GM21737 (cell line): ENCODE data around the gene SLC4A5.

Experiments
- ATAC-seq: cut with Tn5 transposase; IDR thresholded peaks from one replicate; pipeline ENCODE4 v1.9.1; 2021; ENCODE audit warnings: mild to moderate bottlenecking, moderate library complexity; ENCODE audit not compliant: unreplicated experiment

SLC4A5 gene

GRCh38 chr2:74278694-74279093, 64.5 kb downstream of the SLC4A5 start:
- ATAC-seq = no peak

DNA sequence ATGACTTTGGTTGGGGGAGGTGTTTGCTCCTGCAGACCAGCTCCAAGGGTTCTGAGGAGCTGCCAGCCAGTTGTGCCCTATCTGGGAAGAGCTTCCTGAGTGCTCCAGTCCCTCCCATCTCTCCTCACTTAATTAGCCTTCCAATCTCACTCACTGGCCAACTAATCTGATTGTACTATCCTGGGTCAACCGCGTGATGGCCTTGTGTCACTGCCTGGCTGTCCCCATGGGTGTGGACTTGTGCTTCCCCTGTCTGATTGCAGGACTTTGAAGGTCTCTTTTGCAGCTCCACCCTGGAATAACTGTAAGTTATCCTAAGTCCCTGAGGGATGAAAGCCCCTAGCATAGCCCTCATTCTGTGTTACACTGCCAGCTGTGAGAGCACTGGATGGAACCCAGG, 65.0 kb downstream of the SLC4A5 start:
- ATAC-seq = no peak

GRCh38 chr2:74275228-74275627, 68.0 kb downstream of the SLC4A5 start:
- ATAC-seq = no peak

DNA sequence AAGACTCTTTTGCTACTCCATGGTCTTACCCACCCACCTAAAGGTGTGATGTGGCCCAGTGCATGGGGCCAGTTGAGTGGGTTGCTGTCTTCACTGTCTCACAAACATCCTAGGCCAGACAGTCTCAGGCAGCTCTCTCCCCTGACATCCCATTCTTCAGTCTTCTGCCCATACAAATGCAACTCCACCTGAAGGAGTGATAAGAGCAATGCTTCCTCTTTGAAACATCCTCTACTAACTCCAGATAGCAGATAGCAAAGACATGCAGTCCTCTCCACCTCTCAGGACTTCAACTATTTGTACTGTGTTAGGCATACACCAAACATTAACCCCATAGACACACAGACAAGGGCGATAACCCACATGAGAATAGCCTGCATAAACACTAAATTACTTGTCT, 73.5 kb downstream of the SLC4A5 start:
- no peak for ATAC-seq

DNA sequence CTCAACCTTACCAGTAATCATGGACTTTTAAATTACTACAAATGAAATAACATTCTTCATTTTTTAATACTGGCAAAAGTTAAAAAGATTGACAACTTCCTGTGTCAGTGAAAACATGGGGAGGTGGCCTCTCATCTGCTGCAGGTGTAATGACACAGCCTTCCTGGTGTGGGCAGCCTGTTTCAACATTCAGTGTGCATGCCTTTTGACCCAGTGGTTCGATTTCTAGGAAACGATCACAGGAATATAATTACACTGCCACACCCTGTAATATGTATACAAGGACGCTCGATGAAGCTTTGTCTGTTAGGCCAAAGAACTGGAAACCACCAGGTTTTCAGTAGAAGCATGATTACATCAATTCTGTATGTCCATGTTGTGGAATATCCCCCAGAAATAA, 76.1 kb downstream of the SLC4A5 start:
- ATAC-seq = no peak

GRCh38 chr2:74264281-74264680, 78.9 kb downstream of the SLC4A5 start:
- no peak for ATAC-seq

GRCh38 chr2:74262681-74263080, 80.5 kb downstream of the SLC4A5 start:
- no peak for ATAC-seq

DNA sequence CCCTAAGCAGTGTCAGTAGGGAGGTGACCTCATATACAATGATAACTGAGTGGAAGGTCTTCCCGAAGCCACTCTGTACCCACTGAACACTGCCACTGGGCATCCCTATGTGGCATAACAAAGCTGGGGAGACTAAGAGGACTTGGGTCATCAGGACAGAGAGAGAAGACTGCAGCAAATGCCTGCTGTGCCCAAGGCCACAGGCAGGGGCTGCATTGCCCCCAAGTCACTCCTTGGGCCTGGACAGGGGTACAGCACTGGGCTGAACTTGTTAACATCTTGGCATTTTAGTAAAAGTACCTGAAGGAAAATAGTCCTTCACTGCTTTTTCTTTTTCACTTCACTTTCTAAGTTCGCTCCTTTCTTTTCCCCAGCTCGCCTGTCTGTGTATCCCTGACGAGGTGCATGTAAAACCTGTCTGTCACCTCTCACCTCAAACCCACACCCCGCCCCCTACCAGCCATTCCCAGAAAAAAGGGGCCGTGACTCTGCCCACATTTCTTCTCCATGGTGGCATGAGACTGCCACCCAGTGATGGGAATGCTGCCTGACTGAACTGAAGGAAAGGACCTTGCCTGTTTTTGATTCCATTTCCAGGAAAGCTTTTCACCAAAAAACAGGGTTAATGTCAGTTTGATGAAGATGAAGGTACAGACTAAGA, 81.9 kb downstream of the SLC4A5 start:
- ATAC-seq = no peak

GRCh38 chr2:74260495-74260894, 82.7 kb downstream of the SLC4A5 start:
- ATAC-seq = no peak

GRCh38 chr2:74259733-74260132, 83.5 kb downstream of the SLC4A5 start:
- ATAC-seq = no peak

- no peak for ATAC-seq
Measured at GRCh38 chr2:74259191-74259590, 84.0 kb downstream of the SLC4A5 start.

GRCh38 chr2:74255660-74256213, 87.5 kb downstream of the SLC4A5 start:
- ATAC-seq = no peak

DNA sequence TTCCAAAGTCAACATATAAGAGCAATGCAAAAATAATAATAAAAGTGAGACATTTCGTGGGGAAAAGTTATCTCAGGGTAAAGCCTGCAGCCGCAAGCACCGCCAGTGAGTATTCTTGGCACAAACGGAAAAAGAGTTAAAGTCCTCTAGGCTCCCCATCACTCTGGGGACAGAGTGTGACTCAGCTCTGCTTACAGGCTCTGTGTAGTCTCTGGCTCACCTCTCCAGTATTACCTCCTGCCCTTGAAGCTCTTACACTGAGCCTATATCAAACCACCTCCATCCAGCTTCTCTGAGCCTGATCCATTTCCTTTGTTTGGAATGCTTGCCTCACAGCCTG, 89.3 kb downstream of the SLC4A5 start:
- ATAC-seq = no peak

GRCh38 chr2:74253306-74253970, 89.8 kb downstream of the SLC4A5 start:
- no peak for ATAC-seq

- ATAC-seq = no peak
Measured at GRCh38 chr2:74252862-74253261, 90.4 kb downstream of the SLC4A5 start.

DNA sequence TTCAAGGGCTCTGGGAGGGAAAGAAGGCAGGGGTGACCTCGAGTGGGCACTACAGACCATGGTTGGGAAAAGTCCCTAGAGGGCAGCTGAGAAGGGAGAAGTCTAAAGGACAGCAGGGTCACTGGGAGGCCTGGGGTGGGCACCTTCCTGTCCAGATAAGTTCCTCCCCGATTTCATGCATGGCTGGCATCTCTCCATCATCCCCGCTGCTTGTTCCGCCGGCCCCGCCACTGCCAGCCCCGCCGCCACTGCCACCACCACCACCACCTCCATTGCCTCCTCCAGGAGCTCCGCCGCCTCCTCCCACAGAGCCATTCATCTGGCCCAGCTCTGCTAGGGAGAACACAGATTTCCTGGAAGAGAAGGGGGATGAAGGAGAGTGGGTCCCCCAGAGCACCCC, 91.2 kb downstream of the SLC4A5 start:
- no peak for ATAC-seq

DNA sequence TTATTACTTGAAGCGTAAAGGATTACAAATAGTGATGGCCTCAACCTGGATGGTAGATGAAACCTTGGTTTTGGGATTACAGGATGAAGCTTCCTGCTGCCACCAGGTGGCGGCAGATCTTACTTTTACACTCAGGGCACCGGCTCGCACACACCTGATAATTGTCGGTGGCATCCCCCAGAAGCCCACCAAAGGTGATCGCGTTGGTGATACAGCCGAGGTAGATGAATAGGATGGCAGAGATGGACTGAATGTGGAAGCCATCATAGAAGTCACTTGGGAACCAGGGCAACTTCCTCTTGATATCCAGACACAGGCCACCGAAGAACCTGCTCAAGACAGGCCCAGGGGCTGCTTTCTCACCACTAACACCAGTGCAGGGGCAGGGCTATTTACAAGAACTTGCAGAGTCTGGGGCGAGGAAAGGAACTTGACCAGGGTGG, 93.0 kb downstream of the SLC4A5 start:
- ATAC-seq = no peak

DNA sequence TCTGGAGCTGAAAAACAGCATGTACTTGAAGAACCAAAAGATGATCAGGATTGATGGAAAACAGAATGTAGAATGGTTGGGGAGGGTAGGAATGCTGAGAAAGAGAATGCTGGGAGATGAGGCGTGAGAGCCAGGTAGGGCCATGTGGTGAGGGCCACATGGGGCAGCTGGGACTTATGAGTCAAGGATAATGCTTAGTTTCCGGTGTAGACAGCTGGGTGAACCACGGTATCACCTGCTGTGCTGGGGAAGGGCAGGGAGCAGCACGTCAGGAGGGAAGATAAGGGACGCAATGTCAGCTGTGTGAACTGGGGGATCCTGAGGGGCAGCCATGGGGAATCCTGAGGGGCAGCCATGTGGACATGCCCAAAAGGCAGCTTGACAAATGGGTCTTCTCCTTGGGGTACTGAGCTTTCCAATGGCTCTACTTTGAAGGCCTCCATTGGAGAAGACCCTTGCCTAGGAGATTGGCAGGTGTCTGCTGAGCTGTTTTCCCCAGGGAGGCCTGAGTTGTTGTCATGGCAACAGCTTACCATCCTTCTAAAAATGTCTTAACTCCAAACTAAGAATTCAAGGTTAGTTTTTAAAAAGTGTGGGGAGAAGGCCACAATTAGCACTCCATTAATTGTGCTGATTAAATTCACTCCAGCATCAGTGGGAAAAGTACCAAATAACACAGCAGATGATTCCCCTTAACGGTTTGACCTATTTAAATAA, 93.7 kb downstream of the SLC4A5 start:
- ATAC-seq = no peak

- ATAC-seq = no peak
Measured at GRCh38 chr2:74246496-74247195, 96.6 kb downstream of the SLC4A5 start.

DNA sequence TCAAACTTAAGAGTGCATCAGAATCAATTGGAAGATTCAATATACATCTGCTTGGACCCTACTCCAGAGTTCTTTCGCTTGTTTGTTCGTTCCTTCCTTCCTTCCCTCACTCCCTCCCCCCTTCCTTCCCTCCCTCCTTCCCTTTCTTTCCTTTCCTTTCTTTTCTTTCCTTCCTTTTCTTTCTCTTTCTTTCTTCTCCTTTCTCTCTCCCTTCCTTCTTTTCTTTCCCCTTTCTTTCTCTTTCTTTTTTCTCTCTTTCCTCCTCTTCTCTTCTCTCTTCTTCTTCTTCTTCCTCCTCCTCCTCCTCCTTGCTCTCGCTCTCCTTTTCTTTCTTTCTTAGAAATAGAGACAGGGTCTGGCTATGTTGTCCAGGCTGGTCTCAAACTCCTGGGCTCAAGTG, 98.9 kb downstream of the SLC4A5 start:
- ATAC-seq = no peak

GRCh38 chr2:74242354-74243071, 100.7 kb downstream of the SLC4A5 start:
- ATAC-seq = no peak
